Measurements from ENCODE around the gene MAP4K4.

The MAP4K4 gene

DNA sequence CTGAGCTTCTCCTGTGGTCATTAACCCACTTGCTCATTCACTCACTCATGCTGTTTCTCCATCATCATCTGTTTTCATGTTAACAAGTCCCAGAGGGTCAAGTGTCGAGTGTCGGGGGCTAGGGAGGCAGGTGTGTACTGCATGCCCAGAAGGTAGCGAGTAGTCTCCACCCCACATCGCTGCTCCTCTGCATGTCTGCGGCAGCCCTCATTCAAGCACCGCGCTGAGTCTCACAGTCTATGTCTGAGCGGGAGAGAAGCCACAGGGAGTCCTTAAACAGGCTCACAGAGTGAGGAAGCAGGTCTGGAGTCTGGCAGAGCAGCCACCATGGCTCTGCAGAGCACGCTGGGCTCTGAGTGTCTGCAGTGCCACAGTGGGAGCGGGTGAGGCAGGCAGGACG is 172.9 kb downstream of the MAP4K4 start:
- DNase-seq (ENCODE audit: low spot score) = no peak

DNA sequence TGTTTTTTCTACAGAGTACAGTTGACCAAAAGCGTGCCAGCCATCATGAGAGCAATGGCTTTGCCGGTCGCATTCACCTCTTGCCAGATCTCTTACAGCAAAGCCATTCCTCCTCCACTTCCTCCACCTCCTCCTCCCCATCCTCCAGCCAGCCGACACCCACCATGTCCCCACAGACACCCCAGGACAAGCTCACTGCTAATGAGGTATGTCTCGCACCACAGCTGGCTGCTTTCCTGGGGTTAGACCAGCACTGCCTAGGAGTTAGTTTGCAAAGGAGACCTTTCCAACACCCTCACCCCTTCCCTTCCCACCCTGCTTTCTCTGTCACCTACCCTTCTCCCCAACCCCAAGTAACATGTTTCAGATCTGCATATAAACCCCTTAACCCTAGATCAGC is 174.0 kb downstream of the MAP4K4 start:
- no peak for DNase-seq (ENCODE audit: low spot score)

DNA sequence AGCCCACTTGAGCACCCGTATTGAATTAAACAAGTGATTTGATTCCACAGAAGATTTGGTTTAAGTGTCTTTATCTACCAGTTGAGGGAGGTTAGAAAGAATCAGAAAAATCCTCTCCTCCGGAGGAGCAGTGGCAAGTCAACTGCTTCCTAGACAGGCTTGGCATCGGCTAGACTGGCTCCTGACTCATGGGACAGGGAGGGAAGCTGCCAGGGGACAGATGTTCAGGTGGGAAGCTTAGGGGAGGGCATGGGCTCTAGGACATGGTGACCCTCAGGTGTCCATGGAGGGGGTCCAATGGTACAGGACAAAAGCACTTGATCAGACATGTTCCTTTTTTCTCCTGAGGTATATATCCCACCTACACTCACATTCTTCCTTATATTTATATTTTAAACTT is 175.0 kb downstream of the MAP4K4 start:
- DNase-seq (ENCODE audit: low spot score) = no peak

DNA sequence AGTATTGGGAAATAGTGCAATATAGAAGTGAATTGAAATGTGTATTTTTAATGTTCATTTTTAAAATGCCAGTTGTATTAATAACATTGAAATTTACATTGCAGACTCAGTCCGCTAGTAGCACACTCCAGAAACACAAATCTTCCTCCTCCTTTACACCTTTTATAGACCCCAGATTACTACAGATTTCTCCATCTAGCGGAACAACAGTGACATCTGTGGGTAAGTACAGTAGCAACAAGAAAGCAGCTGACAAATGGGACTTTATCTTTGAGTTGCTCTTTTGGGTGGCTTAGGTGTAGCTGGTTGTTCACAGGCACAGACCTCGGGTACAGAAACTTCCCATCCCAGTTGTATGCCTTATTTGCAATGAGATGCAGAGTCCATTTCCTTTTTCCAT is 176.0 kb downstream of the MAP4K4 start:
- no peak for DNase-seq (ENCODE audit: low spot score)

DNA sequence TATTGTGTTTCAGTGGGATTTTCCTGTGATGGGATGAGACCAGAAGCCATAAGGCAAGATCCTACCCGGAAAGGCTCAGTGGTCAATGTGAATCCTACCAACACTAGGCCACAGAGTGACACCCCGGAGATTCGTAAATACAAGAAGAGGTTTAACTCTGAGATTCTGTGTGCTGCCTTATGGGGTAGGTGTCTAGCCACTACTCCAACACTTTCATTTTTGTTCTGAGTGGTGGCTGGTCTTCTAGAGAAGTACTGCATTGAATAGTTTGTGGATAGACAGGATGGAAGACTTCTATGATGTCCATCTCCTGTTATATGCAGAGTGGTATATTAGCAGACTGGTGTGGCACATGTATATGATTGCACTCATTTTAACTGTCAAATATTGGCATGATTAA is 176.6 kb downstream of the MAP4K4 start:
- DNase-seq (ENCODE audit: low spot score) = no peak

DNA sequence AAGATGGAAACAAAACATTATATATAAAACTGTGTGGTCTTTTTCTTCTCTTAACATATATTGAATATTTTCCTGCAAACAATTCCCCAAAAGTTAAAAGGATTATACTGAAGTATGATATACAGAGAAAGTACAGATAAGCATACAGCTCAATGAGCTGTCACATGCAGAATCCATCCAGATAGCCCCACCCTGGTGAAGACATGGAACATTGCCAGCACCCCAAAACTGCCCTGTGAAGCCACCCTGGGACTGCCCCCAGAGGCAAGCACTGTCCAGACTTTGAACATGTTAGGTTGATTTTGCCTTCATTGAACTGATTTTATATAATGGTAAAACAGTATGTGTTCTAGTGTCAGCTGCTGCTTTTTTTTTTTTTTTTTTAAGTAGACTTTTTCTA is 182.0 kb downstream of the MAP4K4 start:
- no peak for DNase-seq (ENCODE audit: low spot score)

DNA sequence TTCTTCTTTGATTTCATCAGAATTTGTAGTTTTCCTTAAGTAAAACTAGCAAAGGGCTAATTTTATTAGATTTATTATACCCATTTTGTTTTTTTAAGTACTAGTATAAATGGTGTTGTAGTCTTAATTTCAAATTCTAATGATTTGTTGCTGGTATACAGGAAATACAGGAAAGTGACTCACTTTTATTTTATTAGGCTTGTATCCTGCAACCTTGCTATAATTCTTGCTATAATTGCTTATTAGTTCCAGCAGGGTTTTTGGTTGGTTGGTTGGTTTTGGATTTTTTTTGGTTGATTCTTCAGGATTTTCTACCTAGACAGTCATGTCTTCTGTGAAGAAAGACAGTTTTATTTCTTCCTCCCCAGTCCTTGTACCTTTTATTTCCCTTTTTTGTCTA is 183.6 kb downstream of the MAP4K4 start:
- DNase-seq (ENCODE audit: low spot score) = no peak

DNA sequence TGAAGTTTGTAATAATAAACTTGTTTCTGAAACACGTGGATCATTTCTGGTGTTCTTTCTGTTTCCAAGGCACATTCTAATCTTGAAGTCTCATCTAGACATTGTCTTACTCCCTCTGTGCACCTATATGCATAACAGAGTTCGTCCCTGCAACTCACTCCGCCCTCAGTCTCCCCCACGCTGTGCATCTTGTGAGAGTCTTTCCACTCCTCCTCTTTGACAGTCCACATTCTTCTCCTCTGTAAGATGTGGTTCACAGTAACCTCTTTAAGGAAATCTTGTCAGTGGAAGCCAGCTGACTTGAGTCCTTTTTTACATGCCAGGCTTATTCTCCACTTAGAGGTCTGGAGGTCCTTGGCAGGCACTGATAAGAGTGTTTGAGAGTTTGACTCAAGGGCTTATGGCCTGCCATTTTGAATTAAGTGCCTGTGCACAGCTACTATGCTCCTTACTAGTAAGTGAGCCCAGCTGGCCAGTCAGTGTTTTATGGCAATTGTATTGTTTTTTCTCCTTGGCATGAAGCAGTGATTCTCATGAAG is 185.3 kb downstream of the MAP4K4 start:
- no peak for DNase-seq (ENCODE audit: low spot score)

DNA sequence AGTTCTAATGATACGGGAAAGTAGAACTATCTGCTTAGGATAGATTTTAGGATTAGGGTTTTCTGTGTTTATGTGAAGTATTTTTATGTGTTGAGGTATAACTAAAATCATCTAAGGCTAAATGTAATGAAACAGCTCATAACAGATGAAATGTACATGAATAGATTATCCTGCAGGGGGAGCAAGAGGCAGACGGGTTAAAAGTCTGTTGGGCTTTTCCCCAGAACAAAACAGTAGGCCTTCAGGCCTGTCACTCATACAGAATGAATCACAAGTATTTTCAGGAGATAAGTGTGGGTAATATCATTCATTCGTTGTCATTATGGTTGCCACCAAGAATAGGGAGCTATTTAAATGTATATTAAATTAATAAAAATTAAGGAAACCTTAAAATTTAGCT is 186.4 kb downstream of the MAP4K4 start:
- DNase-seq (ENCODE audit: low spot score) = peak; percentile 23

DNA sequence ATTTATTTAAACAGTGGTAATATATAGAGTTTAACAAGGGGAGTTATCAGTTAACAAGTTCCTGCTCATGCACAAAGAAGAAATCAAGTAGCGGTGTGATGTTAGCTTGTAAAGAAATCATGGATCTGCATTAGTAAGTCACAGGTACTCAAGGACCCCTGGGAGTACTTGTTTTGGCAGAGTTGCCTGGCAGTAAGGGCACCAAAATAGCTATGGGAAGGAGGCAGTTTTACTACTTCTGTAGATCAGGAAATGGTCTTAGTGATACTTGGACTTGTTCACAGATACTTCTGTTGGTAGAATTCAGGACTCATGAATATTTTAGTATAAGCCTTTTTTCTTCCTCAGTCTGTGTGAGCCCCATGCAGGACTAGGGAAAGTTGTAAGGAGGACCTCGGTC is 186.9 kb downstream of the MAP4K4 start:
- DNase-seq (ENCODE audit: low spot score) = no peak

DNA sequence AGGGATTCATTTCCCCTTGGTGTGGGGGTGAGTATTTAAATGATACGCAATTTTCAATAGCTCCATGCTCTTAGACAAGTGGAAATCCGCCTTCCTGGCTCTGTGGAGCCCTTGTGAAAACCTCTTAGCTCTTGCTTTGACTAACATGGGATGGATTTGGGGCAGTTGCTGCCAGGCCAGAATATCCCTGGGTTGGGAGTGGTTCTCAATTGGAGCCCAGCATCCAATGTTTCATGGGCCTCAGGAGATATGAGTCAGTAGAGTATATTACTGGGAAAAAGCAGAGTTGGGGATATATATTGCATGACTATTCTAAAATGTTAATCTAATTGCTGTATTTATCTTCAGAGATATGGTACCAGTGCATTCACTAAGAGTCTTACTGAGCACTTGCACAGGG is 189.8 kb downstream of the MAP4K4 start:
- DNase-seq (ENCODE audit: low spot score) = no peak

DNA sequence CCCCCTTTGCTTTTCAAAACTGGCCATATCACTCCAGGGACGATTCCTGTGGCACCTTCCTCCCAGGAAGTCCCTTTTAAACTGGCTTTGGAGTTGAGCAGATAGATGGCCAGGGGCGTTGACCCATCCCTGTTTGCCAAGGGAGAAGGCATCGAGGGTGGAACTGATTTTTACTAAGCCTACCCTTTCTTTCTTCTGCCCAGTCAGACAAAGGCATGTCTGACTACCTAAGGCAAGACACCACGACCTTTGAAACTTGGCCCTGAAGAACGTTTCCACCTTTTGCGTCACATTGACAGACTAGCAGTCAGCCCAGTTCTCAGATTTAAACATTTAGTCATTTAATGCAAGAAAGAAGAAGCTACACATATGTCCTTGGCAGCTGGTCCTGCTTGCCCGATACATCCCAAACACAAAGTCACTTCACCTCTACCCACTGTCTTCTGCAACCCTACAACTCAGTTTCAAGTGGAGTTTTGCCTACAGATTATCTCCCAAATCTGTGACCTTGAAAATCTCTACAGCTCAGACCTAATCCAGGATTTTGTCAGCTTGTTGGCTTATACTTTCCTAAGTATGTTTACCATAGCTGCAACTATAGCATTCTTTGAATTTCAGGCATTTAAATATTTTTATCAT is 192.1 kb downstream of the MAP4K4 start:
- no peak for DNase-seq (ENCODE audit: low spot score)

DNA sequence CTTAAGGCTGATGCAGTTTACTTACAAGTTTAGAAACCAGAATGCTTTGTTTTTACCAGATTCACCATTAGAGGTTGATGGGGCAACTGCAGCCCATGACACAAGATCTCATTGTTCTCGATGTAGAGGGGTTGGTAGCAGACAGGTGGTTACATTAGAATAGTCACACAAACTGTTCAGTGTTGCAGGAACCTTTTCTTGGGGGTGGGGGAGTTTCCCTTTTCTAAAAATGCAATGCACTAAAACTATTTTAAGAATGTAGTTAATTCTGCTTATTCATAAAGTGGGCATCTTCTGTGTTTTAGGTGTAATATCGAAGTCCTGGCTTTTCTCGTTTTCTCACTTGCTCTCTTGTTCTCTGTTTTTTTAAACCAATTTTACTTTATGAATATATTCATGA is 194.9 kb downstream of the MAP4K4 start:
- no peak for DNase-seq (ENCODE audit: low spot score)

DNA sequence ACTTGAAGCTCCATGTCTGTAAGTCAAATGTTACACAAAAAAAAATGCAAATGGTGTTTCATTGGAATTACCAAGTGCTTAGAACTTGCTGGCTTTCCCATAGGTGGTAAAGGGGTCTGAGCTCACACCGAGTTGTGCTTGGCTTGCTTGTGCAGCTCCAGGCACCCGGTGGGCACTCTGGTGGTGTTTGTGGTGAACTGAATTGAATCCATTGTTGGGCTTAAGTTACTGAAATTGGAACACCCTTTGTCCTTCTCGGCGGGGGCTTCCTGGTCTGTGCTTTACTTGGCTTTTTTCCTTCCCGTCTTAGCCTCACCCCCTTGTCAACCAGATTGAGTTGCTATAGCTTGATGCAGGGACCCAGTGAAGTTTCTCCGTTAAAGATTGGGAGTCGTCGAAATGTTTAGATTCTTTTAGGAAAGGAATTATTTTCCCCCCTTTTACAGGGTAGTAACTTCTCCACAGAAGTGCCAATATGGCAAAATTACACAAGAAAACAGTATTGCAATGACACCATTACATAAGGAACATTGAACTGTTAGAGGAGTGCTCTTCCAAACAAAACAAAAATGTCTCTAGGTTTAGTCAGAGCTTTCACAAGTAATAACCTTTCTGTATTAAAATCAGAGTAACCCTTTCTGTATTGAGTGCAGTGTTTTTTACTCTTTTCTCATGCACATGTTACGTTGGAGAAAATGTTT is 196.3 kb downstream of the MAP4K4 start:
- DNase-seq (ENCODE audit: low spot score) = no peak

DNA sequence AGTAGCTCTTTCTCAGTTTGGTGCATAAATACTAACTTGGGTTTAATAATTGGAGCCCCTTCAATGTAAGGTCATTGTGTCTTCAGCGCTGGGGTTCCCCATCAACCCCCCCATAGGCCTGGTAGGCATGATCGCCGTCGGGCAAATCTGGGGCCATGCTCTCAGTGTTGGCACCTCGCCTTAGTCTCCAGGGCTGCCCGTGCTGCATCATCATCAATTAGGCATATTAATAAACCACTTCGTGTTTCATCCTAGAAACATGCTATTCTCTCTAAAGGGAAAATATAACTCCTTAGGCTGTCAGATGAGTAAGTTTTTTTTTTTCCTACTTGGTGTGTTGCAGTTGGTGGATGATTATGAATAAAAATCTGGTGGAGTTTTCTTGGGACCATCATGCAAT is 197.5 kb downstream of the MAP4K4 start:
- no peak for DNase-seq (ENCODE audit: low spot score)

DNA sequence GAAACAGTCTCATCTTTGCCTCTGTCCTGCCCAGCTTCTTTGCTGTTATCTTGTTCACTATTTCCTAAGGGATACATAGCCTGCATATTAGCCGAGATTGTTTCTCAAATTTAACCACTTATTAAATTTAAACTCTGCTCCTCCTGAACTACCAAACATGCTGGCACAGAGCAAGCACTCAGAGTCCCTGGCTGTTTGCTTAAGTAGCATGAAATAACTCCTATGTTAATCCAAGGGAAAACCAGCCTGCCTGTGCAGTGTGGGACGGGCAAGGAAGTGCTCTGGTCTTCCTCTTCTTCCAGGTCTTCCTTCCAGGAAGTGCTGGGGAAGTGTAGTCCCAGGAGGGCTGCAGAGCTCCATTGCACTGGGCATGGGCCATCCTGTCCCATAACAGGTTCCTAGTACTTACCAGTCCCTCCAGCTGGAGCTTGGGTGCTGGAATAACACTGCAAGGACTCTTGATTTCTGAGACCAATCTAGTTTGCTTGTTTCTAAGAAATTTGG is 198.4 kb downstream of the MAP4K4 start:
- DNase-seq (ENCODE audit: low spot score) = no peak

DNA sequence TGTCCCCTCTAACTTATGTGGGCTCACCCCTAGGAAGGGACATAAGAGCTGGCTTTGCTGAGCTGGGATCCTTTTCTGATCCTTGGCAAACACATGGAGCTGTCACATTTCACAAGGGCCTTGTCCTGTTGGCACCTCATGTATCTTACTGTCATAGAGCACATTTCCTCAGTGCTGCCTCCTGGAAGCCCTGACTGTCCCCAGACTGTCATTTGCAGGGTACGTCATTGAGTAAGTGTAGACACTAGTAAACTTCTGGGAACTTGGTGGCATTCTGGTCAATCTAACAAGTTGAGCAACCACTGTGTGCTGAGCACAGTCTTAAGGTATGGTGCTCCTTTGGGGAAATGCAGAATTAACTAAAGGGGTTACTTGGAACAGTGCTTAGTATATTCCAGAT is 199.8 kb downstream of the MAP4K4 start:
- DNase-seq (ENCODE audit: low spot score) = no peak

DNA sequence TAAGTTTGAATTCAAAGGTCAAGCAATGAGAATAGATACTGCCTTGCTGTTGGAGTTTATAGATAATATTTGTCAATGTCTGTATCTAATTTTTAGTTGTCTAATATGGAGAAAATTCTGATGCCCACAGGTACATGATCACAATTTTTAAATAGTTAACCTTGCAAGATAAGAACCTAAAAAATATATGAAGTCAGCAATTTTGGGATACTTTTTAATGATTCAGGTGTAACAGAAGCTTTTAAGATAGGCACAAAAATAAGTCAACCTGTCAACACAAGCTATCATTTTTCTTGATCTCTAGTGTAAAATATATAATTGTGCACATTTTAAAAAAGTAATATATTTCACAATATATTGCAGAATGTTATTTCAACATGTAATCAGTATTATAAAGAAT is 201.8 kb downstream of the MAP4K4 start:
- DNase-seq (ENCODE audit: low spot score) = no peak

DNA sequence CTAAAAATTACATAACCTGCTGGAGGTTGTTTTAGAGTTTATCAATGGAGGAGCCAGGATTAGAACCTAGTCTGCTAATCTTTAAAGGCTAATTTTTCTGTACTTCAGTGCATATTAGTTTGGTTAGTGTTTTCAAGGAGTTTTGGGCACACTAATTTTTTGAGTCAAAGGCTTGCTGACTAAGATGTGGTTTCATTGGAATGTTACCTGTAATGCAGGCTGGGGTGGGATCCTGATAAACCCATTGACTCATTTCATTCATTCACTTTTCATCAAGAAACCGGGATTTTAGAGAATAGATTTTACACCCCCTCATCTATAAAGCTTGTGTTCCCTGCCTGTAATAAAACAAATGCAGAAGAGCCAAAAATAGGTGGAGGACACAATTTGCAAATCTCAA is 202.4 kb downstream of the MAP4K4 start:
- DNase-seq (ENCODE audit: low spot score) = no peak

DNA sequence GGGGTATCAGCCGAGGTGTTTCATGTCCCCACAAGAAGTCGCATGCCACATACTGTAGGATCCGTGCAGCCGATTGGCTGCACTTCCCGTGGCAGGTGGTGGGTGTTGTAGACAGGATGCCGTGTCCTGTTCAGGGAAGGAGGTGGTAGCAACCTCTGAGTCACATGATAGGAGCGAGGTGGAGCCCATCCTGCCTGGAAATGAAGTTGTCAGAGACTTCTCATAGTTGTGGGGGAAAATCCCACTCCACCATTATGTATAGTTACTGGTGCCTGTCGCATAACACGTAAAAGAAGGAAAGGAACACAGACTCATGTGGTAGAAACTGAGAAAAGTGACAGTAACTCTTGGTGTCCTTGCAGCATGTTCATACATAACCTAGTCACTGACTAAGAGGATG is 202.9 kb downstream of the MAP4K4 start:
- DNase-seq (ENCODE audit: low spot score) = no peak

DNA sequence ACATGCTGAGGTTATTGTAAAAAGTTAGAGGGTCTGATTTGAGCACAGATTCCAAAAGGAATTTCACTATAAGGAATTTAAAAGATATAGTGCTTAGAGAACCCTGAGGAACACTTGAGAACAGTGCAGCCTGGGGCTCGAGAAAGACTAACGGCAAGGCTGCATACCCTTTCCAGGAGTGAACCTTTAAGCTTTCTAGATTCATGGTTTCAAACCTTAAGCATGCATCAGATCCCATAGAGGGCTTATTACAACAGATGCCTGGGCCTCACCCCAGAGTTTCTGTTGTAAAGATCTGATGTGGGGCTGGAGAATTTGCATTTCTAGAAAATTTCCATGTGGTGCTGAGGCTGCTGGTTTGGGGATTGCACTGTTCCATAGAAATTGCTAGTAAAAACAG is 203.7 kb downstream of the MAP4K4 start:
- no peak for DNase-seq (ENCODE audit: low spot score)

DNA sequence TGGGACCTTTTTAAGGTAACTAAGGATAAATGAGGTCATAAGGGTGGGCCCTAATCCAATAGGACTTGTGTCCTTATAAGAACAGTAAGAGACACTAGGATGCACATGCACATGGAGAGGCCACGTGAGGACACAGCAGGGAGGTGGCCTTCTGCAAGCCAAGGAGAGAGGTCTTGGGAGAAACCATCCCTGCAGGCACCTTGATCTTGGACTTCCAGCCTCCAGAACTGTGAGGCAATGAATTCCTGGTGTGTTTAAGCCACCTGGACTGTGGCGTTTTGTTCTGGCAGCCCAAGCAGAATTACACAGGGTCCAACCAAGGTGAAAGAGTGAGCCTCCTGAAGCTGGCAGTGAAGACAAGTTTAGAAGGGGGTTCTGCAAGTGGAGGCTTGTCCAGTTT is 204.7 kb downstream of the MAP4K4 start:
- DNase-seq (ENCODE audit: low spot score) = no peak

DNA sequence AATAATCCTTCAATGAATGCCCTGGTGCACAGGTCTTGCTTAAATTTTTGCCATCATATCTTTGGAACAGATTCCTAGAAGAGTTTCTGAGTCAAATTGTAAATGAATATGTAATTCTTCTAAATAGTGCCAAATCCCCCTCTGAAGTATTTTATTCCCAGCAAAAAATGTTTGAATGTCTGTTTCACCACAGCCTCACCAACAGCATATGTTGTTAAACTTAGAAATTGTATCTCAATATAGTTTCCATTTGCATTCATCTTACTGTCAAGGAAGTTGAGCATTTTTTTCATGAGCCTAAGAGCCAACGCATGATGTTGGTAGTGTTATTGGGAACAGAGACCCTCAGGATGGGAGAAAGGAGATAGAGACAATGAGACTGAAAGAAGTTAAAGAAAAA is 207.4 kb downstream of the MAP4K4 start:
- no peak for DNase-seq (ENCODE audit: low spot score)
